ENCODE results near the gene PKN1. TPM values are rescaled to one million over a fixed set of nuclear protein-coding genes. Genes with fewer than 3 reads are reported as not detected.

PKN1 gene
- polyA plus RNA-seq, 1 donor (not counting 4 experiments of a cell fraction or from before 2014, with no cell fraction given), result 0.62 TPM

- Histone ChIP-seq H3K27me3 (ENCODE audit: control insufficient read depth, extremely low read depth, insufficient read depth, low read length) (peaks cover 6% of the 10 kb centered on the region), H4K20me1 (ENCODE audit: control insufficient read depth, extremely low read depth, insufficient read depth, low read length) (peaks cover 5% of the 10 kb centered on the region), H3K27ac (ENCODE audit: control insufficient read depth, insufficient read depth, low read length) (peak overlapping the region; percentile 13), H3K4me3 (ENCODE audit: control insufficient read depth in 2 of 3, extremely low read depth in 1 of 3, insufficient read depth in 2 of 3, low read depth in 1 of 3, low read length in 3 of 3) (no peak overlapping the region), H3K36me3 (ENCODE audit: control insufficient read depth in 2 of 2, extremely low read depth in 1 of 2, insufficient read depth in 2 of 2, low read length in 2 of 2) (peaks cover 18 to 33% of the 10 kb centered on the region in 2 experiments), H3K9me1 (ENCODE audit: control insufficient read depth, extremely low read depth, insufficient read depth, low read length) (no peaks in the 10 kb centered on the region), H2AFZ (ENCODE audit: control insufficient read depth, low read length) (no peak overlapping the region), H3K79me2 (ENCODE audit: control insufficient read depth, insufficient read depth, low read length) (no peaks in the 10 kb centered on the region), H3K4me1 (ENCODE audit: control insufficient read depth, extremely low read depth, insufficient read depth, low read length) (peaks cover 26% of the 10 kb centered on the region), H3K9ac (ENCODE audit: control insufficient read depth, extremely low read depth, insufficient read depth, low read length) (no peak overlapping the region), H3K9me3 (ENCODE audit: control insufficient read depth, low read depth, low read length) (no peaks in the 10 kb centered on the region), H3K4me2 (ENCODE audit: control insufficient read depth, extremely low read depth, insufficient read depth, low read depth, low read length) (peak overlapping the region; percentile 20)
- no peak for FAIRE-seq
- dilution Hi-C loops (cut with MboI; ENCODE audit: extremely low pct_ligation_motif_present, low sequenced_read_pairs), result no loop called here
- DNase-seq (ENCODE audit: low read depth, low spot score), result no peak
- TF ChIP-seq CTCF (optimal IDR thresholded peaks at IDR 0.05 in 1 of 3, IDR thresholded peaks at IDR 0.05 in 1 of 3, conservative IDR thresholded peaks at IDR 0.05 in 1 of 3; ENCODE audit: extremely low read depth in 1 of 3, insufficient read depth in 2 of 3, low read length in 3 of 3), result no peak
- TF ChIP-seq EZH2 (IDR thresholded peaks at IDR 0.05; ENCODE audit: low read length), result no peak
Measured at GRCh38 chr19:14476327-14476672, 43.2 kb downstream of the PKN1 start.

- peak; percentile 80 for DNase-seq (ENCODE audit: low read depth, low spot score)
- H3K27ac ChIP-seq (ENCODE audit: control insufficient read depth, insufficient read depth, low read length), result peak overlapping the region; percentile 26
- dilution Hi-C loops (cut with MboI; ENCODE audit: extremely low pct_ligation_motif_present, low sequenced_read_pairs), result no loop called here
- no peaks in the 10 kb centered on the region for H3K9me1 ChIP-seq (ENCODE audit: control insufficient read depth, extremely low read depth, insufficient read depth, low read length)
- no peak overlapping the region for H3K4me3 ChIP-seq (ENCODE audit: control insufficient read depth in 2 of 3, extremely low read depth in 1 of 3, insufficient read depth in 2 of 3, low read depth in 1 of 3, low read length in 3 of 3)
- H3K36me3 ChIP-seq (ENCODE audit: control insufficient read depth in 2 of 2, extremely low read depth in 1 of 2, insufficient read depth in 2 of 2, low read length in 2 of 2), result peaks cover 19 to 36% of the 10 kb centered on the region in 2 experiments
- peaks cover 2% of the 10 kb centered on the region for H3K79me2 ChIP-seq (ENCODE audit: control insufficient read depth, insufficient read depth, low read length)
- TF ChIP-seq CTCF (optimal IDR thresholded peaks at IDR 0.05 in 1 of 3, IDR thresholded peaks at IDR 0.05 in 1 of 3, conservative IDR thresholded peaks at IDR 0.05 in 1 of 3; ENCODE audit: extremely low read depth in 1 of 3, insufficient read depth in 2 of 3, low read length in 3 of 3) (no peak), EZH2 (IDR thresholded peaks at IDR 0.05; ENCODE audit: low read length) (no peak)
- no peak overlapping the region for H2AFZ ChIP-seq (ENCODE audit: control insufficient read depth, low read length)
- H3K4me2 ChIP-seq (ENCODE audit: control insufficient read depth, extremely low read depth, insufficient read depth, low read depth, low read length), result peak overlapping the region; percentile 27
- peaks cover 5% of the 10 kb centered on the region for H4K20me1 ChIP-seq (ENCODE audit: control insufficient read depth, extremely low read depth, insufficient read depth, low read length)
- H3K4me1 ChIP-seq (ENCODE audit: control insufficient read depth, extremely low read depth, insufficient read depth, low read length), result peaks cover 26% of the 10 kb centered on the region
- peak; percentile 81 for FAIRE-seq
- no peaks in the 10 kb centered on the region for H3K9me3 ChIP-seq (ENCODE audit: control insufficient read depth, low read depth, low read length)
- H3K9ac ChIP-seq (ENCODE audit: control insufficient read depth, extremely low read depth, insufficient read depth, low read length), result no peak overlapping the region
- peaks cover 6% of the 10 kb centered on the region for H3K27me3 ChIP-seq (ENCODE audit: control insufficient read depth, extremely low read depth, insufficient read depth, low read length)
Measured at GRCh38 chr19:14476673-14477401, 43.7 kb downstream of the PKN1 start.
